Hepatic stellate cell (primary cell): ENCODE data around the gene ZNHIT3.
"Not testable (repeated sequence)": the region's sequence is repeated elsewhere in the genome, so short reads cannot be mapped to it uniquely, and the experiment has no call there.

Source experiments
- DNase-seq: peaks from one replicate; pipeline ENCODE4 v3.0.0; 2011; ENCODE audit warnings: low spot score

ZNHIT3 gene

DNA sequence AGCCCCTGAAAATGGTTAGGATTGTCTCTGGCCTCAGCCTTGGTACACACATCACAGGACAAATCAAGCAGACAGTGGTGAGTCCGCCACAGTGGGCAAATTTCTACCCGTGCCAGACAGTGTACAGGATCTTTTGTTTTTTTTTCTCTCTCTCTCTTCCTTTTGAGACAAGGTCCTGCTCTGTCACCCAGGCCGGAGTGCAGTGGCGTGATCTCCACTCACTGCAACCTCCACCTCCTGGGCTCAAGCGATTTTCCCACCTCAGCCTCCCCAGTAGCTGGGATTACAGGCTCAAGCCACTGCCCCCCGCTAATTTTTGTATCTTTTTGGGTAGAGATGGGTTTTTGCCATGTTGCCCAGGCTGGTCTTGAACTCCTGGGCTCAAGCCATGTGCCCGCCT, 2.5 kb upstream of the ZNHIT3 start:
- DNase-seq: not testable (repeated sequence)

DNA sequence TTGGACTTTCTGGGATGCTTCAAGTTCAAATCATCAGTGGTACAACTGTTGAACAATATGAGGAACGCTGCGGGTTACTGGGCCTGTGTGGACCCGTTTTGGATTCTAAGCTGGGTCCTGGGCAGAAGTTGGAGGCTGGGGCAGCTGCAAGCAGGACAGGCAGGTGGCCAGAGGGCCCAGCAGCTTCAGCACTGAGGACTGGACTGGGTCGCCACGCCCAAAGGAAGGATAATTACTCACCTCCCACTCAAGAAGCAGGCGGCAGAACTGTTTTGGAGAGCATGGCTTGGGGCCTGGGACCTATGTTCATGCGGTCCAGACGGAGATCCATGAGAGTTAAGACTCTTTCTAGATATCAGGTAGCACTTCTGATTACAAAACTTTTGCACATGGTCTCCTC, 1.5 kb upstream of the ZNHIT3 start:
- no peak for DNase-seq

DNA sequence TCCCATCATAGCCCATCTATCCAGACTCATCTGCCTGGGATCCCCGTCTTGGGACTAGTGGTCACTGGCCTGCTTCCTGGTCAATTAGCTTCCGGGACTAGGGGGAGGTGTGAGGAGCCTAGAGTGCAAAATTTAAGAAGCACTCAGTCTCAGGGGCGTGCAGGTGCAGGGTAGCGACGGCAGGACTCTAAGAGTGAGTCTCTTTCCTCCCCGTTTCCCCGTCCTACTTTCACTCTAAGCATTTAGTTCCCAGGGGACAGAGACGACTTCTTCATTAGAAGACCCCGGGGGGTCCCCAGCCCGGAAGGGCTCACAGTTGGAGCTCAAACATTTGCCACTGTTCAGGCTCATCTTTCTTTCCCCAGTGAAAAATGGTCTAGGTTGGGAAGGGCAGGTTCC, 677 bp upstream of the ZNHIT3 start:
- DNase-seq: no peak

DNA sequence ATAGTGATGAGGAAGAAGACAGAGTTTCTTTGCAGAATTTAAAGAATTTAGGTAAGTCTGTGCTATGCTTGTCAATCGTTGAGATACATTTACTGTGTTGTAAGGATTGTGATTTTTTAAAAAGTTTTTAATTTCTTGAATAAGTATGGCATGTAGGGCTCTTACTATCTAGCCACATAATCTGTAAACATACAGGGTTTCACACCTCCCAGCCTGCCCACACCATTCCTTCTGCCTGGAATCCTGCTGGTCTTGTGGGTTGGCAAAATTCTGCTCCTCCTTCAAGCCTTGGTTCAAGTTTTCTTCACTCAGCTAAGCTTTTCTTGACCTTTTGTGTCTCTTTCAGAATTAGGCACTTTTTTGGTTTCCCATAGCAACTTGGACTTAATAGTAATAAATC, 7.5 kb downstream of the ZNHIT3 start:
- DNase-seq: no peak

DNA sequence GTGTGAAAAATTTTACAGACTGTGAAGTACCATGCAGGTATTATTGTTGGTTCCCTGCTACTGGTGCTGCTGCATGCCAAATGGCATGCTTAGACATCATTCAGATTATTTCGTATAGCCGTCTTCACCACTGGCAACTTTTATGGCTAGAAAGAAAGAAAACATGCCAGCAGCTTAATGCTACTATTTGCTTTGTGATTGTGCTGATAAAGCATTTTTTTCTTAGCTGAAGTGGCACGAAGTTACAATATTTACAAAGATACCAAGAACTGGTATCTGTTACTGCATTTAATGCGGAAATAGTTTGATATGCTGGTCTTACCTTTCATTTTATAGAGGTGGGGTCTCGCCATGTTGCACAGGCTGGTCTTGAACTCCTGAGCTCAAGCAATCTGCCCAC, 8.2 kb downstream of the ZNHIT3 start:
- no peak for DNase-seq

DNA sequence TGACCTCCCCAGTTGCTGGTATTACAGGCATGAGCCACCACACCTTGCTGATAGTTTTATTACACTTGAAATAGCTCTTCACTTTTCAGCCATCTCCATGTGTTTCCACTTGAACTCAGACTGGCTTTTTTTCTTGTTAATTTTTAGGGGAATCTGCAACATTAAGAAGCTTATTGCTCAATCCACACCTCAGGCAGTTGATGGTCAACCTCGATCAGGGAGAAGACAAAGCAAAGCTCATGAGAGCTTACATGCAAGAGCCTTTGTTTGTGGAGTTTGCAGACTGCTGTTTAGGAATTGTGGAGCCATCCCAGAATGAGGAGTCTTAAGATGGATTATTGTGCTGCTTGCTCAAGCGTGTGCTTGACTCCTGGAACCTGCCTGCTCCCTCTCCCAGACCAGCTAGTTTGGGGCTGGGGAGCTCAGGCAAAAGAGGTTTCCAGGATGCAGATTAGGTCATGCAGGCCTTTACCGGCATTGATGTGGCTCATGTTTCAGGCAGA, 8.6 kb downstream of the ZNHIT3 start:
- no peak for DNase-seq

DNA sequence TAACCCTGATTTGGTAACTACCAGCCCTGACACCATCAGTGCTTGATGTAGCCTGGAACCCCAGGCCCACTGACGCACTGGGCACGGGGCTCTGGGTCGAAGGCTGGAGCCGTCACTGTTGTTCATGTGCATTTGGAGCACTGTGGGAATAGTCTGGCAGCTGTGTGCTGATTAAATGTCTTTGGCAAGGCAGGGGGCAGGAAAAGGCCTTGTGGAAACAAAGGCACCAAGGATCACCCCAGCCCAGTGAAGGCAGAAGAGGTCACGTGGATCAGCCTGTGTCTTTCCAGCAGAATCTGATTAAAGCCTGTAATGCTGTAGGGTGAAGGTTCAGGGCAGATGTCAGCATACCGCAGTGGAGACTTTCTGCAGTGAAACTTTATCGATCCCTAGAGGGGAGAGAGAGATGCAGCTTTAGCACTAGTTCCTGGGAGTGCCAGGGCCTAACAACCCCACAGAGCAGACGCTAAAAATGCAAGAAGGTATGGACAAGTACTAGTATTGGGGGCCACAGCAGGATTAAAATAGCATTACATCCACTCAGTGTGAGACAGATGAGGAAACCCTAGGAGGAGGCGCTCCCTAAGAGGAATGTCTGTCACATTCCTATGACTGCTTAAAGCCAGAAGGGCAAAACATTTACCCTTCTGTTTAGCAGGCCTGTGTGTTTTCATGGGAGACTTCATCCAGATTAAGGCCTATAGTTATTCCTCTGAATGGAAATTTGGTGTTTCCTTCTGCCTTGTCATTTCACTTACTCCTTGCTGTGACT, 9.7 kb downstream of the ZNHIT3 start:
- DNase-seq: no peak

DNA sequence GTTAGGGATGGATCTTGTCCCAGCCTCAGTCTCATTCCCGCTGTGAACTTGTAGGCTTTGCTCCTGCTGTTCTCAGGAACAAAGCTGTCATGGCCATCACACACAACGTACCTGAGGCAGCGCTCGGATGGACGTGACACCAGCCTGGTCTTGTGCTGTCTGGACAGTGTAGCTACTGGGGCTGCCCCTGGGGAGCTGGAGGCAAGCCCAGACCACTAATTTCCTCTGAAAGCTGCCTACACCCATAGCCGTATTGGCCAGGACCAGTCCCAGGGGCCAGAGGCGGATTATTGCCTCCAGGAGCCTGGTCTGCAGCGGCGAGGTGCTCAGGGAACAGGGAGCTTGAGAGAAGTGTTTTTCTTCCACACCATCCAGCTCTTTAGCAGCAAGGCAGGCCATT, 11.7 kb downstream of the ZNHIT3 start:
- DNase-seq: no peak

DNA sequence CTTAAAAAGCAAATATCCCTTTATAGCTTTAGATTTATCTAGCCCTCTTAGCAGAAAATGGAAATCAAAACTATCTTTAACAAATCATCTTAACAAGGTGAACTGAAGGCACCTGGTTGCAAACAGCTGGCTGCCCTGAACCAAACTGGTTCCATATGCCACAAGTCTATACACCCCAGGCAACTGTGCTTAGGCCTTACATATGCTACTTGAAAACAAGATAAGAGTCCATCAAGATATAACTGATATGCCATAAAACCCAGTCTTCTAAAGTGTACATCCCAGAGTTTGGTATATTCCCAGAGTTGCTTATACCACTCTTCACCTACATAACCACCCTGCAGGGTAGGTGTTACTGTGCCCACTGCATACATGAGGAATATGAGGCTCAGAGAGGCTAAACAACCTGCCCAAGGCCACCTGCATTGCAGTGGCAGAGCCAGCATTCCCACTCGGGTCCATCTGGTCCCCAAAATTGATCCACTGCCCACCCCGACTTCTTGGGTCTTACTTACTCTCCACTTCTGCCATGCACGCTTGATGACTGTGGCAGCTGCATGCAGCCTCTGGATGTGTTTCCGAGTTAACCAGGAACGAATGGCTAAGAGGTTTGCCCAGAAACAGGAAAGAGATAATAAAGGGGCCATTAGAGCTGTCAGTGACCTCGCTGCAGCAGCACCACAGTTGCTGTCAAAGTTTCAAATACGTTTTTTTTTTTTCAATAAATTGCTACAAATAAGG, 12.2 kb downstream of the ZNHIT3 start:
- DNase-seq: no peak

DNA sequence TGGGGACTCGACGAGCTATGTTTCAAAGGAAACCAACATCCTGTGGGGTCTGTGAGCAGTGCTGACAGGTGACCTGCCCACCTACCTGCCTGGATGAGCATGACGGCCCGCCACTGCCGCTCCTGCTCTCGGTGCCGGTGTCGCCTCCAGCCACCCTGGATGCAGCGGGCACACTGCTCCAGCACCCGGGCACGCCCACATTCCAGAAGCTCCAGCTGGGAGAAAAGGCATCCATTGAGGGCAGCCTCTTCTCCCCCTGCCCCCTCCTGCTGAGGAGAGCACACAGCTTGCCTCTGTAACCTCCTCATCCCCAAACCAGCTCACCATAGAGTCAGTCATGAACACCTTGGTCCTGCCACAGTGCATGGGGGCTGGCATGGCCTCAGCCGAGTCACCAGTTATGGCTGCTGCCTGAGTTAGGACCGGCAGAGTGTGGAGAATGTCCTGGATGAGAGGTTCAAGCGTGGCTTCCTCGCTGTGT, 14.3 kb downstream of the ZNHIT3 start:
- no peak for DNase-seq

DNA sequence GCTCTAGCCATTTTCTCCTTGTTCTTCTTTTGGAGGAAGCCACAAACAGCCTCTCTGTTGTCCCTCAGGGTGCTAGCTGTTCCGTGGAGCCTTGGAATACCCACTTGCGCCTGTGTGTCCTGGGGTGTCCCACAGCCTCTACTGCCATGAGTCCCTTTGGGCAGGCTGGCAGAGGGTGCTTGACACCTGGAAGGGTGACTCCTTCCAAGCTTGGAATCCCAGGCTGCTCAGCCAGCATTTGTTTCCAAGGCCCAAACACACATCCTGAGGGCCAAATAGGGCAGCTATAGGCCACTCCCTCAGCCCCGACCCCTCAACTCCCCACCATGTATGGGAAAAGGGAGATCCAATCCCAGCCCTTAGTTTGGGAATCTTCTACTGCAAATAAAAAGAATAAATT, 14.9 kb downstream of the ZNHIT3 start:
- DNase-seq: no peak

DNA sequence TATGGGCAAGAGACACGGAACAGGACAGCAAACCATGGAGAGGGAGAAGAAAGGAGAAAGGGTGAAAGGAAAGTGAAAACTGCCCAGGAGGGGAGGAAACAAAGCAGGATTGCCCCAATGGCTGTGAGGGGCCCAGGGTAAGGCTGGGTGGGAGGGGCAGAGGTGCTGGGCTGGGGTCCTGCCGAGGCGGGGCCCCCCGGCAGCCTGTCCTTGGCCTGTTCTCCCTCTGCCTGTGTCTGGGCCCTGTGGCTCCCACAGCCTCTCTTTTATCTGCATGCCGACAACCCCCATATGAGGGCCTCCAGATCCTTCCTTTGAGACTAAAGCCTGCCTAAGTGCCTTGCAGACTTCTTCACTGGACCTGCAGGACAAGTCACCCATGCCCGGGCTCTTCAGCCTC, 15.5 kb downstream of the ZNHIT3 start:
- no peak for DNase-seq

DNA sequence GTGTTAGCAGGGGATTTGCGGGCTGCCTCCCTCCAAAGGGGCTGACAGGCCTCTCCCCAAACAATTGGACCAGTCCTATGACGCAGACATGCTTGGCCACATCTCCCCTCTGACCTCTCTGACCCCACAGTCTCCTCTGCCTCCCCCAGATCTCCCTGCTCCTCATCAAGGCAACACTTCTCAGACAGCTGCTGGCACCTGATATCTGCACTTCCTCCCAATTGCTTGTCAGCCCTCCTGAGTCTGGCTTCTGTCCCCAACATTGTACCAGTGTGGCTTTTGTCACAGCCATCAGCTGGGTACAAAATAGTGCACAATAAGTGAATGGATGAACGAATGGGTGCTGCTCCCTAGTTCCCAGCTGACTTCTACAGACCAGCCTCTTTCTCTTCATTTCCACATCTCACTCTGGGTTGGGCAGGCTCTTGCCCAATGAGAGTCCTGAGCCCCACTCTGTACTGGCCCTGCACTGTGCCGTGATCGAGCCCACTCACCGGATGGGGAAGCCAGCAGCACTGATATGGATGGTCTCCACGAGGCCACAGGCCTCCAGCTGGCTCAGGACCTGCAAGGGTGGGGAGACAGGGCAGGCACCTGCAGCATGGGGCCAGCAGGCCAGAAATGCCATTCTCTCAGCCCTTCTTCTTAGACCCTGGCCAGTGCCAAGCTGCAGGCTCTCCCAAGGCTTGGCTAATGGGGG, 17.1 kb downstream of the ZNHIT3 start:
- no peak for DNase-seq

DNA sequence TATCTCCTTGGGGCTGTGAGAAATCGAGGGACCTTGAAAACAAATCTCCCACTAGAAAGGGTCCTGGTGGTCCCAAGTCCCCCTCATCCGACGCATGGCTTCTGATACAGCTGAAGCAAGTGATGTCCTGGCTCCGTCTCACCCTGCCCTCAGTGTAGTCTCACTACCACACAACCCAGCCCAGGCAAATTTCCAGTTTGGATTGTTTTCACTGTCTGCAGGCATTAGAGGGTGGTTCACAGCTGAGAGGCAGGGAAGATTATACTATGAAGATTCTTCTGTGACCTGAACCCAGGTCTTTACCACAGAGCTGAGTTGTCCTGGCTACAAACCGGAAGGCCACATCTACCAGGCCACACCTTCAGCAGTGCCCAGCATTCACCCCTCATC, 17.7 kb downstream of the ZNHIT3 start:
- DNase-seq: no peak

DNA sequence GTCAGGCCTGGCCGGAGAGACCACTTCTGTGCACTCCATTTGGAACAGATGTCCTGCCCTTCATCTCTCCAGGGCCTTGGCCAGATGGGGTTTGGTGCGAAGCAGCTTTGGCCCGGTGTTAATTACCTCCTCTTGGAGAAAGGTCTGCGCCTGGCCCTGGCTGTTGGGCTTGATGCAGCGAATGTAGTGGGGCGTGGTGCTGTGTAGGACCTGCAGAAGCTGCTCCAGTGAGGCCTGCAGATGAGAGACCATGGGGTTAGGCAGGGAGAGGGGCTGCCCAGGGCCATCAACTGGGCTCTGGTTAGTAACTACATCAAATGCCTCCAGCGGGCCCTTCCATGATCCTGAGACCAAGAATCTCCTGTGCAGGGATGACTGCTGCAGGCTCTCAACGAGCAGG, 18.7 kb downstream of the ZNHIT3 start:
- no peak for DNase-seq

DNA sequence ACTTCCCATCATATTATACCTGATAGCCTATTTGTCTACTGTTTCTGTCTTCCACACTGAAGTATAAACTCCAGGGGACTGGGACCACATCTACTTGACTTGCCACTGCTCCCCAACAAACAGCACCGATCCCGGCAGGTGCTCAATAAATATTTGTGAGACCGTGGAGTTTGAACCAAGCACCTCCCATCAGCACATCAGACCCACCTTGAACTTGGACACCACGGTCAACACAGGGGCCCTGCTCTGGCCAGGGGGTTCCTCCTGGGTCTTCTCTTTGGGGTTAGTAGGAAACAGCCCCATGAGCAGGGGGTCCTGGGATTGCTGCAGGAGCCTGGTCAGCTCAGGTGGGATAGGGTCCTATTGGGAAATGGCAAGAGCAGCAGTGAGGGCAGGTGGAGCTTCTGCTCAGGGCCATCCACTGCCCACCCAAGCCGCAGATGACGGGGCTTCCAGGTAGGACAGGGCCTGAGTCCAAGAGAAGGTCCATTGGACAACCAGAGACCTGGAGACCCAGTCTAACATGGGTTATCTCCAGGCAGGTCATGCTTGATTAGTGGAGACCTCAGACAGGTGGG, 19.9 kb downstream of the ZNHIT3 start:
- DNase-seq: no peak

DNA sequence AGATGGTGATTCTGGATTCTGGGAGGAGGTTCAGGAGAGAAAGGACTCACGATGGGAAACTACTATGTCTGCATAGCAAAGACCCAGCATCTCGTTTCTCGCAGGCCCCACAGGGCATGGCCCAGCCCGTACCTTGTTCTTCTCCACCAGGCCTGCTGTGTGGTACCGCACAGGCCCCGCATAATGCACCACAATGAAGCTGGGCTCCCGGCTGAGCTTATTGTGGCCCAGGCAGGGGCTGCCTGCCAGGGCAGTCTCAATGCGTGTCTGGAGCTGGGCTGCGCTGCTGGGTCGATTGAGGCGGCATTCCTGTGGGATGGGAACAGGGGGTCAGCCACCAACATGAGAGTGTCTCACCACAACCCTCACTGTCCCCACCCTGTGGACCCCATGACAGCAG, 20.4 kb downstream of the ZNHIT3 start:
- DNase-seq: no peak

DNA sequence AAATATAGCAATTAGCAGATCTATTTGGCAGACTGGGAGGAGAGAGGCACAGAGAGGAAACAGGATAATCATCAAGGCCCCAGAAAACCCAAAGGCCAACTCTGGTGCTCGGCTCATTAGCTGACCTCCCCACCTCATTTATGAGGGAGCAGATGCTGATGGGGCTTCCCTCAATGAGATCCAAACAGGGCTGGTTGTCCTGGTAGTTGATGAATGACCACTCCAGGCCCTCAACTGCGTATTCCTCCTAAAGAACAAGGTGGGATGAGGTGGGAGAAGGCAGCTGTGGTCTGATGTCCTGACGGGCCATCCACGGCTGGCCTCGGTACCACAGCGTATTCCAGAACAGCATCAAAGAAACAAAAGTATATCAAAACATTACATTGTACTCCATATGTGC, 20.8 kb downstream of the ZNHIT3 start:
- no peak for DNase-seq

DNA sequence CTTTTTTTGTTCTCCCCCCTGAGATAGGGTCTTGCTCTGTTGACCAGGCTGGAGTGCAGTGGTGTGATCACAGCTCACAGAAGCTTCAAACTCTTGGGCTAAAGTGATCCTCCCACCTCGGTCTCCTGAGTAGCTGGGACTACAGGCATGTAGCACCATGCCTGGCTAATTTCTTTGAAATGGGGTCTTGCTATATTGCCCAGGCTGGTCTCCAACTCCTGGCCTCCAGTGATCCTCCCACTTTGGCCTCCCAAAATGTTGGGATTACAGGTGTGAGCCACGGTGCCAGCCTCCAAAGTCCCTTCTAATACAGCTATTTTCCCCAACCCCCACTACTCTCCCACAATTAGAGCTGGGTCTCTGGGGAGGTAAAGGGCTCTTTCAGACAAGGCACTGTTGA, 22.0 kb downstream of the ZNHIT3 start:
- not testable (repeated sequence) for DNase-seq

DNA sequence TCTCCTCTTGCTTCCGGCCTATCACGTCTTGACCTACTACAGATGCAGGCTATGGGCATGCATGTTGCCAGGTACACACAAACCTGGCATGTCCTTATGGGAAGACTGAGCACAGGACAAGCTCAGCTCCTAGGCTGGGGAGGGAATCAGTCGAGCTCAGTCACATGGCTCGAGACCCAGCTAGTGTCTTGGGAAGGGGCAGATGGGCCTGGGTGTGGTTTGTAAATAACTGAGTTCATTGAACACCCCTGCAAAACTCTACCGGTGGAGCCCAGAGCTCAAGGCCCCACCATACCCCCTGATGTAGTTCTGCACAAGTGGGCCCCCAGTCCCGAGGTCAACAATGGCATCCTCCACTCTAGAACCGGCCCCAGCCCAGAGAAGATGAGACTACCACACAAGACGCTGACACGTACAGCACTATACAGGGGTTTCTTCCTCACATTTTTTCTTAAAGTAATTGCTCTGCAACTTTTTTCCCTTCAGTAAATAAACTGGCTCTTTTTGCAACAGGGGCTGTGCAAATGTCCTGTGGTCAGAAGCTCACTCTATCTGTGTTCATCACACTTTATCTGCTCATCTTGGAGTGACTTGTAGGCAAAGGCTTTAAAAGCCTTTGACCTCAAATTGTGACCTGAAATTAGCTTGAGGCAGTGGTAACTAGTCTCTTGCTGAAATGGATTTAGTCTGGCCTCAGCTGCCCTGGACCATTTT, 22.9 kb downstream of the ZNHIT3 start:
- no peak for DNase-seq

DNA sequence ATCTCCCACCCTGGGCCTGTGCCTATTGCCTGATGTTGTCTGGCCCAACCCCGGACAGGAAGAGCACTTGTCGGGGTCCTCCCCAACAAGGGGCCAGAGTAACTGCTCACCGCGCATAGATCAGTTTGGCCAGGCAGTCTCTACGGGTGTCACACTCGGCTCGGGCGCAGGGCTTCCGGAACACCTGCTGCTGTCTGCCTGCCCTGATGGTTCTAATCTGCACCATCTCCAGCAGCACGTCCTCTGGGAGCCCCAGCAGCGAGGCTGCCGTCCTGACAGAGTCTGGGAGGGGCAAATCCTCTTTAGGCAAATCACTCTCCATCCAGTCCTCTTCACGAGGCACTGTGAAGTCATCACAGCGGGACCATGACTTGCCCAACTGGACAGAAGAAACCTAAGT, 24.2 kb downstream of the ZNHIT3 start:
- DNase-seq: no peak

DNA sequence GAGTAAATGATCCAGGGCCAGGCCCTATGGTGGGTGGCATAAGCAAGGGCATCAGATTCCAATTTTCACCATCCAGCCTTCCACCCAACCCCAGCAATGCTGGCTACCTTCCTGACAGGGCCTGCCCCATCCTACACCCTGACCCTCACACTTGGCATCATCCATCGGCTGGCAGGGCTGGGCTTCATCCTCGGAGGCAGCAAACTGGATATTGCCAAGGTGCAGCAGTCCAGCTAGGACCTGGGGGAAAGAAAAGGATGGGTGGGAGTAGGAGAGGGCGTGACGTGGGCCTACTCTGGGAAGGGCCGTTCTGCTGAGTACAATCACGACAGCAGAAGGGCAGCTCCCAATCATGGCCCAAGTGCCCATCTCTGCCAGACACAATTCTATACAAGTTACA, 24.7 kb downstream of the ZNHIT3 start:
- DNase-seq: no peak
